Smooth muscle cell (in vitro differentiated cells): ENCODE data around the gene SHB. TPM values are rescaled to one million over a fixed set of nuclear protein-coding genes. Genes with fewer than 3 reads are reported as not detected.

ENCODE experiments used
- DNase-seq: peaks from one replicate; lab custom pipeline; 2025; ENCODE audit not compliant: unreplicated experiment; lab: John Stamatoyannopoulos, UW
- H2AFZ ChIP-seq: fragments of 200-600 bp; sonication (generic); 2 replicates; pipeline ENCODE4 v1.6.0; 2016; ENCODE audit warnings: antibody characterized with exemption, low read depth, mild to moderate bottlenecking
- H3F3A ChIP-seq: fragments of 200-600 bp; sonication (generic); 2 replicates; pipeline ENCODE4 v1.6.0; 2017; ENCODE audit warnings: antibody characterized with exemption, low read depth
- H3K27ac ChIP-seq: fragments of 200-600 bp; sonication (generic); 2 replicates; pipeline ENCODE4 v1.5.1; 2016; ENCODE audit warnings: low read depth, mild to moderate bottlenecking
- H3K27me3 ChIP-seq: fragments of 200-600 bp; sonication (generic); 2 replicates; pipeline ENCODE4 v1.6.1; 2016; ENCODE audit warnings: low read depth, mild to moderate bottlenecking
- H3K36me3 ChIP-seq: fragments of 200-600 bp; sonication (generic); 2 replicates; pipeline ENCODE4 v1.5.1; 2016; ENCODE audit warnings: low read depth
- H3K4me1 ChIP-seq: fragments of 200-600 bp; sonication (generic); 2 replicates; pipeline ENCODE4 v1.5.1; 2016; ENCODE audit warnings: low read depth
- H3K4me2 ChIP-seq: fragments of 200-600 bp; sonication (generic); 2 replicates; pipeline ENCODE4 v1.6.0; 2016; ENCODE audit warnings: mild to moderate bottlenecking
- H3K4me3 ChIP-seq: fragments of 200-600 bp; sonication (generic); 2 replicates; pipeline ENCODE4 v1.5.1; 2016; ENCODE audit warnings: mild to moderate bottlenecking
- H3K79me2 ChIP-seq: fragments of 200-600 bp; sonication (generic); 2 replicates; pipeline ENCODE4 v1.6.0; 2016; ENCODE audit warnings: low read depth, mild to moderate bottlenecking
- H3K9ac ChIP-seq: fragments of 200-600 bp; sonication (generic); 2 replicates; pipeline ENCODE4 v1.6.0; 2016; ENCODE audit warnings: low read depth
- H3K9me3 ChIP-seq: fragments of 200-600 bp; sonication (generic); replicated peaks from 2 replicates; pipeline ENCODE4 v1.5.1; 2016; ENCODE audit warnings: low read depth
- H4K20me1 ChIP-seq: fragments of 200-600 bp; sonication (generic); 2 replicates; pipeline ENCODE4 v1.6.0; 2016; ENCODE audit warnings: low read depth
- CTCF ChIP-seq: fragments of 200-600 bp; sonication (generic); IDR thresholded peaks from 2 replicates; pipeline ENCODE4 v1.5.1; 2017; ENCODE audit warnings: borderline replicate concordance, mild to moderate bottlenecking, antibody characterized with exemption; ENCODE audit not compliant: insufficient read depth, poor library complexity, severe bottlenecking
- WGBS: methylation state at CpG from one replicate; pipeline ENCODE4 v1.1.7; 2016; ENCODE audit warnings: low lambda C conversion rate; 5-methylcytosine and 5-hydroxymethylcytosine counted together
- polyA plus RNA-seq: library from polyadenylated mRNA; unstranded; fragments of >200 nt; fragmentation: Nextera tagmentation; extraction: Ambion mirVana; gene quantifications from 2 replicates; pipeline ENCODE4 v1.2.1, GENCODE V29; 2016
- total RNA-seq: library from RNA; depleted of rRNA; stranded (reverse); fragments of >200 nt; gene quantifications from 2 replicates; pipeline ENCODE4 v1.2.3, GENCODE V29; 2014

SHB gene
- total and polyA plus RNA-seq, 2 experiments from 2014 or later: 16.4 to 32.4 TPM

GRCh38 chr9:37992924-37993349 is 76.1 kb downstream of the SHB start:
- TF ChIP-seq CTCF: no peak
- Histone ChIP-seq H3K27ac (no peak overlapping the region), H3K4me3 (no peak overlapping the region), H3K9ac (no peak overlapping the region), H3K4me1 (peaks cover 13% of the 10 kb centered on the region), H4K20me1 (peaks cover 59% of the 10 kb centered on the region), H3K4me2 (no peak overlapping the region), H3K27me3 (no peaks in the 10 kb centered on the region), H3K9me3 (no peaks in the 10 kb centered on the region), H3K79me2 (peaks cover 81% of the 10 kb centered on the region), H3K36me3 (no peaks in the 10 kb centered on the region), H2AFZ (no peak overlapping the region), H3F3A (peaks cover 12% of the 10 kb centered on the region)
- WGBS: 94% methylated on average over 8 of the region's 8 CpGs
- no peak for DNase-seq

DNA sequence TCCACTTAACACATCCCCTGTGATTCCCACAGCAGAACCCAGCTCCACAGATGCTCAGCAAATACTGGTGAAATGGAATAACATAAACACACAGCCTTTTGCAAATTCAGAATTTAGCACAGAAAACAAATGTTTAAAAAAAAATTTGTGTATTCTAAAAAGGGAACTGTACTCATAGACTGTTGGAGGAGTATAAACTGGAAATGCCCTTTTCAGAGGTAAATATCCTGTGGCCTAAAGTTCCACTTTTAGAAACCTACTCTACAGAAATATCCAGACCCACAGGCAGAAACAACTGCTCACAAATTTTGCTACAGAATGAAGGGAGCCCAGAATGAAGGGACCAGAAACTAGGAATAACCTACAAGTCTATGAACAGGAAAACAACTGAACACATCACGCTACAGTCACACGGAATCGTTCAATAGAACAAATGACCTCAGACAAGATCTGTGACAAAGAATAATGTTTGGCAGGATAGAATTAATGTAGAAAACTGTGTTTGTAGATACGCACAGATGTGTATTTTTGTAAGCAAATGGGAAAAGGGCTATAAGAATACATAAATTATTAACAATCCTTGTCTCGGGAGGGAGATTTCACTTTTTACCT is 78.5 kb downstream of the SHB start:
- peaks cover 79% of the 10 kb centered on the region for H3K79me2 ChIP-seq
- H4K20me1 ChIP-seq: peaks cover 36% of the 10 kb centered on the region
- no peak overlapping the region for H3K4me2 ChIP-seq
- 92% methylated on average over 5 of the region's 5 CpGs for WGBS
- no peaks in the 10 kb centered on the region for H3K9me3 ChIP-seq
- no peak overlapping the region for H2AFZ ChIP-seq
- H3K27ac ChIP-seq: no peak overlapping the region
- H3K4me3 ChIP-seq: no peak overlapping the region
- H3K4me1 ChIP-seq: peaks cover 8% of the 10 kb centered on the region
- no peak for DNase-seq
- H3K36me3 ChIP-seq: no peaks in the 10 kb centered on the region
- H3K9ac ChIP-seq: no peak overlapping the region
- H3K27me3 ChIP-seq: no peaks in the 10 kb centered on the region
- TF ChIP-seq CTCF: no peak
- peaks cover 7% of the 10 kb centered on the region for H3F3A ChIP-seq

GRCh38 chr9:37989701-37990100 is 79.3 kb downstream of the SHB start:
- WGBS: 65% methylated on average over 5 of the region's 5 CpGs

More at GRCh38 chr9:37989701-37990100, 79.3 kb downstream of the SHB start:
- TF ChIP-seq CTCF: no peak
- Histone ChIP-seq H3K9ac (no peak overlapping the region), H3K27me3 (no peaks in the 10 kb centered on the region), H3K4me2 (no peak overlapping the region), H3F3A (peaks cover 5% of the 10 kb centered on the region), H3K36me3 (no peaks in the 10 kb centered on the region), H3K9me3 (no peaks in the 10 kb centered on the region), H2AFZ (no peak overlapping the region), H4K20me1 (peaks cover 32% of the 10 kb centered on the region), H3K4me1 (peaks cover under 1% of the 10 kb centered on the region), H3K4me3 (no peak overlapping the region), H3K79me2 (peaks cover 81% of the 10 kb centered on the region), H3K27ac (no peak overlapping the region)
- DNase-seq: no peak
